Activated CD4-positive, CD25-positive, alpha-beta regulatory T cell treated with anti-CD3 and anti-CD28 coated beads, Interleukin-2, amount 50 U/mL, for 16 hours (primary cell): ENCODE measurements around the gene OLIG1.

Experiments
- DNase-seq: peaks from one replicate; pipeline ENCODE4 v3.0.0-alpha.2; 2020; ENCODE audit warnings: low read depth, low spot score

The OLIG1 gene

GRCh38 chr21:33031152-33031911 is 38.6 kb upstream of the OLIG1 start:
- DNase-seq = no peak

- DNase-seq = no peak
Measured at GRCh38 chr21:33032434-33033047, 37.4 kb upstream of the OLIG1 start.

GRCh38 chr21:33033094-33033951 is 36.6 kb upstream of the OLIG1 start:
- no peak for DNase-seq

GRCh38 chr21:33033961-33034413 is 36.0 kb upstream of the OLIG1 start:
- DNase-seq = no peak

GRCh38 chr21:33035147-33035546 is 34.8 kb upstream of the OLIG1 start:
- DNase-seq = no peak

- no peak for DNase-seq
Measured at GRCh38 chr21:33036430-33037162, 33.3 kb upstream of the OLIG1 start.

GRCh38 chr21:33037501-33037900 is 32.4 kb upstream of the OLIG1 start:
- no peak for DNase-seq

- DNase-seq = no peak
Measured at GRCh38 chr21:33039536-33039935, 30.4 kb upstream of the OLIG1 start.

- no peak for DNase-seq
Measured at GRCh38 chr21:33040215-33040614, 29.7 kb upstream of the OLIG1 start.

GRCh38 chr21:33041981-33042380 is 28.0 kb upstream of the OLIG1 start:
- DNase-seq = no peak

GRCh38 chr21:33042812-33043211 is 27.1 kb upstream of the OLIG1 start:
- no peak for DNase-seq

GRCh38 chr21:33046455-33046854 is 23.5 kb upstream of the OLIG1 start:
- no peak for DNase-seq

- no peak for DNase-seq
Measured at GRCh38 chr21:33047231-33047630, 22.7 kb upstream of the OLIG1 start.

- no peak for DNase-seq
Measured at GRCh38 chr21:33051925-33052324, 18.0 kb upstream of the OLIG1 start.

GRCh38 chr21:33053951-33054350 is 16.0 kb upstream of the OLIG1 start:
- no peak for DNase-seq

GRCh38 chr21:33055991-33056390 is 13.9 kb upstream of the OLIG1 start:
- DNase-seq = no peak

- no peak for DNase-seq
Measured at GRCh38 chr21:33057385-33057940, 12.5 kb upstream of the OLIG1 start.

- DNase-seq = no peak
Measured at GRCh38 chr21:33058527-33058926, 11.4 kb upstream of the OLIG1 start.

GRCh38 chr21:33058957-33059356 is 11.0 kb upstream of the OLIG1 start:
- no peak for DNase-seq

GRCh38 chr21:33059380-33059841 is 10.5 kb upstream of the OLIG1 start:
- no peak for DNase-seq

GRCh38 chr21:33061233-33061632 is 8.7 kb upstream of the OLIG1 start:
- DNase-seq = no peak
